ENCODE results near the gene CNIH2. TPM values are rescaled to one million over a fixed set of nuclear protein-coding genes. Genes with fewer than 3 reads are reported as not detected.

The CNIH2 gene
- total RNA-seq, 1 experiment from 2014 or later = 12.9 TPM

DNA sequence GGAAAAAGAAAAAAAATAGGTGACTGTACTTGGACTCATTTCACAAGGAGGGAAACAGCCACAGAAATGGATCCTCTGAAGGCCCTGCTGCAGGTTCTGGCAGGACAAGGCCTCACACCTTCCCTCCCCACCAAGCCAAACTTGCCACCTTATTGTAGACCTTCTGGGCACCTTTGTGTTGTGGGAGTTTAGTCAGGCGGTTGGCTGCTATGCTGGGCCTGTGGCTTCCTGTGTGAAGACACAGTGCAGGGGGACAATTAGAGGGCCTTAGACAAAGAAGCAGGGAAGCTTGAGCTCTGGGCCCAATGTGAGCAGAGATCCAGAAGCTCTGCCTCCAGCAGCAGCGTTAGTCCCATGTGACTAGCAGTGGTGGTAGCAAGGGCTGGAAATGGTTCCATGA, 5.4 kb upstream of the CNIH2 start (continued):
- TF ChIP-seq, protein P1, sequence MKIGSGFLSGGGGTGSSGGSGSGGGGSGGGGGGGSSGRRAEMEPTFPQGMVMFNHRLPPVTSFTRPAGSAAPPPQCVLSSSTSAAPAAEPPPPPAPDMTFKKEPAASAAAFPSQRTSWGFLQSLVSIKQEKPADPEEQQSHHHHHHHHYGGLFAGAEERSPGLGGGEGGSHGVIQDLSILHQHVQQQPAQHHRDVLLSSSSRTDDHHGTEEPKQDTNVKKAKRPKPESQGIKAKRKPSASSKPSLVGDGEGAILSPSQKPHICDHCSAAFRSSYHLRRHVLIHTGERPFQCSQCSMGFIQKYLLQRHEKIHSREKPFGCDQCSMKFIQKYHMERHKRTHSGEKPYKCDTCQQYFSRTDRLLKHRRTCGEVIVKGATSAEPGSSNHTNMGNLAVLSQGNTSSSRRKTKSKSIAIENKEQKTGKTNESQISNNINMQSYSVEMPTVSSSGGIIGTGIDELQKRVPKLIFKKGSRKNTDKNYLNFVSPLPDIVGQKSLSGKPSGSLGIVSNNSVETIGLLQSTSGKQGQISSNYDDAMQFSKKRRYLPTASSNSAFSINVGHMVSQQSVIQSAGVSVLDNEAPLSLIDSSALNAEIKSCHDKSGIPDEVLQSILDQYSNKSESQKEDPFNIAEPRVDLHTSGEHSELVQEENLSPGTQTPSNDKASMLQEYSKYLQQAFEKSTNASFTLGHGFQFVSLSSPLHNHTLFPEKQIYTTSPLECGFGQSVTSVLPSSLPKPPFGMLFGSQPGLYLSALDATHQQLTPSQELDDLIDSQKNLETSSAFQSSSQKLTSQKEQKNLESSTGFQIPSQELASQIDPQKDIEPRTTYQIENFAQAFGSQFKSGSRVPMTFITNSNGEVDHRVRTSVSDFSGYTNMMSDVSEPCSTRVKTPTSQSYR (CRISPR knock-in tag; IDR thresholded peaks at IDR 0.05) = no peak

- ATAC-seq (no peak), DNase-seq (ENCODE audit: low spot score) (no peak)
- ChIA-PET CTCF (interaction anchor here (3.0 kb wide), 1 partner anchor 9 kb away, joined by 9 read pairs; no protein-coding TSS in a partner anchor), POLR2A (no interaction called here)
- H3K36me3 Mint-ChIP-seq = peaks cover 30% of the 10 kb centered on the region
- H3K4me3 Mint-ChIP-seq = no peak overlapping the region
- H3K9me3 Mint-ChIP-seq = no peaks in the 10 kb centered on the region
- peaks cover 4% of the 10 kb centered on the region for H3K27me3 Mint-ChIP-seq (ENCODE audit: low read depth)
- H3K27ac Mint-ChIP-seq = no peak overlapping the region
- peaks cover 9% of the 10 kb centered on the region; the same call in 1 of the 2 replicates for H3K4me1 Mint-ChIP-seq
- TF ChIP-seq RORB (CRISPR knock-in tag; IDR thresholded peaks at IDR 0.05) (no peak), FOXJ3 (CRISPR knock-in tag; IDR thresholded peaks at IDR 0.05; ENCODE audit: borderline replicate concordance) (no peak), TP53 (CRISPR knock-in tag; IDR thresholded peaks at IDR 0.05) (no peak), E2F1 (CRISPR knock-in tag; IDR thresholded peaks at IDR 0.05) (no peak), ZNF219 (CRISPR knock-in tag; IDR thresholded peaks at IDR 0.05; ENCODE audit: borderline replicate concordance) (no peak), TEAD1 (CRISPR knock-in tag; IDR thresholded peaks at IDR 0.05) (no peak), ZNF317 (CRISPR knock-in tag; IDR thresholded peaks at IDR 0.05; ENCODE audit: borderline replicate concordance, low read depth) (no peak), STAT6 (CRISPR knock-in tag; conservative IDR thresholded peaks at IDR 0.05; ENCODE audit: low read depth) (no peak), E2F4 (CRISPR knock-in tag; IDR thresholded peaks at IDR 0.05; ENCODE audit: borderline replicate concordance, low read depth) (no peak), OVOL2 (CRISPR knock-in tag; IDR thresholded peaks at IDR 0.05; ENCODE audit: borderline replicate concordance) (no peak), NFE2L1 (CRISPR knock-in tag; IDR thresholded peaks at IDR 0.05) (no peak), MXD4 (CRISPR knock-in tag; IDR thresholded peaks at IDR 0.05; ENCODE audit: borderline replicate concordance) (no peak), ZNF671 (CRISPR knock-in tag; IDR thresholded peaks at IDR 0.05) (no peak), MYBL2 (CRISPR knock-in tag; IDR thresholded peaks at IDR 0.05) (no peak)
- TF ChIP-seq, protein P2, sequence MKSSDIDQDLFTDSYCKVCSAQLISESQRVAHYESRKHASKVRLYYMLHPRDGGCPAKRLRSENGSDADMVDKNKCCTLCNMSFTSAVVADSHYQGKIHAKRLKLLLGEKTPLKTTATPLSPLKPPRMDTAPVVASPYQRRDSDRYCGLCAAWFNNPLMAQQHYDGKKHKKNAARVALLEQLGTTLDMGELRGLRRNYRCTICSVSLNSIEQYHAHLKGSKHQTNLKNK (CRISPR knock-in tag; IDR thresholded peaks at IDR 0.05) = no peak
- TF ChIP-seq, protein P3, sequence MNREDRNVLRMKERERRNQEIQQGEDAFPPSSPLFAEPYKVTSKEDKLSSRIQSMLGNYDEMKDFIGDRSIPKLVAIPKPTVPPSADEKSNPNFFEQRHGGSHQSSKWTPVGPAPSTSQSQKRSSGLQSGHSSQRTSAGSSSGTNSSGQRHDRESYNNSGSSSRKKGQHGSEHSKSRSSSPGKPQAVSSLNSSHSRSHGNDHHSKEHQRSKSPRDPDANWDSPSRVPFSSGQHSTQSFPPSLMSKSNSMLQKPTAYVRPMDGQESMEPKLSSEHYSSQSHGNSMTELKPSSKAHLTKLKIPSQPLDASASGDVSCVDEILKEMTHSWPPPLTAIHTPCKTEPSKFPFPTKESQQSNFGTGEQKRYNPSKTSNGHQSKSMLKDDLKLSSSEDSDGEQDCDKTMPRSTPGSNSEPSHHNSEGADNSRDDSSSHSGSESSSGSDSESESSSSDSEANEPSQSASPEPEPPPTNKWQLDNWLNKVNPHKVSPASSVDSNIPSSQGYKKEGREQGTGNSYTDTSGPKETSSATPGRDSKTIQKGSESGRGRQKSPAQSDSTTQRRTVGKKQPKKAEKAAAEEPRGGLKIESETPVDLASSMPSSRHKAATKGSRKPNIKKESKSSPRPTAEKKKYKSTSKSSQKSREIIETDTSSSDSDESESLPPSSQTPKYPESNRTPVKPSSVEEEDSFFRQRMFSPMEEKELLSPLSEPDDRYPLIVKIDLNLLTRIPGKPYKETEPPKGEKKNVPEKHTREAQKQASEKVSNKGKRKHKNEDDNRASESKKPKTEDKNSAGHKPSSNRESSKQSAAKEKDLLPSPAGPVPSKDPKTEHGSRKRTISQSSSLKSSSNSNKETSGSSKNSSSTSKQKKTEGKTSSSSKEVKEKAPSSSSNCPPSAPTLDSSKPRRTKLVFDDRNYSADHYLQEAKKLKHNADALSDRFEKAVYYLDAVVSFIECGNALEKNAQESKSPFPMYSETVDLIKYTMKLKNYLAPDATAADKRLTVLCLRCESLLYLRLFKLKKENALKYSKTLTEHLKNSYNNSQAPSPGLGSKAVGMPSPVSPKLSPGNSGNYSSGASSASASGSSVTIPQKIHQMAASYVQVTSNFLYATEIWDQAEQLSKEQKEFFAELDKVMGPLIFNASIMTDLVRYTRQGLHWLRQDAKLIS (CRISPR knock-in tag; IDR thresholded peaks at IDR 0.05; ENCODE audit: borderline replicate concordance) = no peak
- TF ChIP-seq, protein P4, sequence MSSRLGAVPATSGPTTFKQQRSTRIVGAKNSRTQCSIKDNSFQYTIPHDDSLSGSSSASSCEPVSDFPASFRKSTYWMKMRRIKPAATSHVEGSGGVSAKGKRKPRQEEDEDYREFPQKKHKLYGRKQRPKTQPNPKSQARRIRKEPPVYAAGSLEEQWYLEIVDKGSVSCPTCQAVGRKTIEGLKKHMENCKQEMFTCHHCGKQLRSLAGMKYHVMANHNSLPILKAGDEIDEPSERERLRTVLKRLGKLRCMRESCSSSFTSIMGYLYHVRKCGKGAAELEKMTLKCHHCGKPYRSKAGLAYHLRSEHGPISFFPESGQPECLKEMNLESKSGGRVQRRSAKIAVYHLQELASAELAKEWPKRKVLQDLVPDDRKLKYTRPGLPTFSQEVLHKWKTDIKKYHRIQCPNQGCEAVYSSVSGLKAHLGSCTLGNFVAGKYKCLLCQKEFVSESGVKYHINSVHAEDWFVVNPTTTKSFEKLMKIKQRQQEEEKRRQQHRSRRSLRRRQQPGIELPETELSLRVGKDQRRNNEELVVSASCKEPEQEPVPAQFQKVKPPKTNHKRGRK (CRISPR knock-in tag; IDR thresholded peaks at IDR 0.05; ENCODE audit: borderline replicate concordance) = no peak
- TF ChIP-seq, protein P5, sequence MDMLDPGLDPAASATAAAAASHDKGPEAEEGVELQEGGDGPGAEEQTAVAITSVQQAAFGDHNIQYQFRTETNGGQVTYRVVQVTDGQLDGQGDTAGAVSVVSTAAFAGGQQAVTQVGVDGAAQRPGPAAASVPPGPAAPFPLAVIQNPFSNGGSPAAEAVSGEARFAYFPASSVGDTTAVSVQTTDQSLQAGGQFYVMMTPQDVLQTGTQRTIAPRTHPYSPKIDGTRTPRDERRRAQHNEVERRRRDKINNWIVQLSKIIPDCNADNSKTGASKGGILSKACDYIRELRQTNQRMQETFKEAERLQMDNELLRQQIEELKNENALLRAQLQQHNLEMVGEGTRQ (CRISPR knock-in tag; IDR thresholded peaks at IDR 0.05) = no peak
- TF ChIP-seq, protein P6, sequence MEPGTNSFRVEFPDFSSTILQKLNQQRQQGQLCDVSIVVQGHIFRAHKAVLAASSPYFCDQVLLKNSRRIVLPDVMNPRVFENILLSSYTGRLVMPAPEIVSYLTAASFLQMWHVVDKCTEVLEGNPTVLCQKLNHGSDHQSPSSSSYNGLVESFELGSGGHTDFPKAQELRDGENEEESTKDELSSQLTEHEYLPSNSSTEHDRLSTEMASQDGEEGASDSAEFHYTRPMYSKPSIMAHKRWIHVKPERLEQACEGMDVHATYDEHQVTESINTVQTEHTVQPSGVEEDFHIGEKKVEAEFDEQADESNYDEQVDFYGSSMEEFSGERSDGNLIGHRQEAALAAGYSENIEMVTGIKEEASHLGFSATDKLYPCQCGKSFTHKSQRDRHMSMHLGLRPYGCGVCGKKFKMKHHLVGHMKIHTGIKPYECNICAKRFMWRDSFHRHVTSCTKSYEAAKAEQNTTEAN (CRISPR knock-in tag; IDR thresholded peaks at IDR 0.05) = no peak
Measured at GRCh38 chr11:66274219-66274618, 3.8 kb upstream of the CNIH2 start.

Measured in WTC11 (cell line).